Neuronal stem cell (in vitro differentiated cells): ENCODE measurements around the gene CHST9.

Experiments used
- DNase-seq: peaks from one replicate; pipeline ENCODE4 v3.0.0-alpha.2; 2013; ENCODE audit warnings: low spot score
- H2AFZ ChIP-seq: one replicate; pipeline ENCODE4 v1.6.1; 2013; ENCODE audit warnings: mild to moderate bottlenecking, low read length, inconsistent platforms
- H2AK5ac ChIP-seq: 2 replicates; pipeline ENCODE4 v1.6.1; 2013; ENCODE audit warnings: low read depth, mild to moderate bottlenecking, inconsistent platforms, low read length, moderate library complexity, mixed read lengths
- H2BK120ac ChIP-seq: 2 replicates; pipeline ENCODE4 v1.6.1; 2013; ENCODE audit warnings: low read depth, mild to moderate bottlenecking, inconsistent platforms, low read length, moderate library complexity, mixed read lengths
- H2BK12ac ChIP-seq: one replicate; pipeline ENCODE4 v1.6.1; 2013; ENCODE audit warnings: low read length, inconsistent platforms
- H2BK15ac ChIP-seq: 2 replicates; pipeline ENCODE4 v1.6.1; 2013; ENCODE audit warnings: mild to moderate bottlenecking, low read length, inconsistent platforms, mixed read lengths
- H2BK5ac ChIP-seq: one replicate; pipeline ENCODE4 v1.6.1; 2013; ENCODE audit warnings: inconsistent platforms, mild to moderate bottlenecking, low read length, moderate library complexity
- H3K14ac ChIP-seq: one replicate; pipeline ENCODE4 v1.6.1; 2013; ENCODE audit warnings: low read length, inconsistent platforms
- H3K18ac ChIP-seq: 2 replicates; pipeline ENCODE4 v1.6.1; 2013; ENCODE audit warnings: low read length, inconsistent platforms
- H3K23ac ChIP-seq: 2 replicates; pipeline ENCODE4 v1.6.1; 2013; ENCODE audit warnings: low read depth, mild to moderate bottlenecking, mixed read lengths, low read length, inconsistent platforms; ENCODE audit not compliant: poor library complexity
- H3K27ac ChIP-seq: replicated peaks from 3 replicates; pipeline ENCODE4 v1.5.1; 2013; ENCODE audit warnings: low read length, inconsistent platforms
- H3K27me3 ChIP-seq, 3 experiments: 2 replicates each; pipeline ENCODE4 v1.6.1; 2013; ENCODE audit warnings: low read length in 3 of 3, mild to moderate bottlenecking in 2 of 3, inconsistent platforms in 1 of 3, low read depth in 1 of 3, mixed read lengths in 1 of 3, moderate library complexity in 1 of 3; ENCODE audit not compliant: control insufficient read depth in 3 of 3, insufficient read depth in 3 of 3
- H3K36me3 ChIP-seq, 2 donors: replicated peaks in 1 of 2; 2 replicates each; pipeline ENCODE4 v1.6.1; 2013; ENCODE audit warnings: low read length in 2 of 2; ENCODE audit not compliant: control insufficient read depth in 2 of 2, insufficient read depth in 2 of 2
- H3K4ac ChIP-seq: 2 replicates; pipeline ENCODE4 v1.6.1; 2013; ENCODE audit warnings: inconsistent platforms, mild to moderate bottlenecking, low read length, moderate library complexity
- H3K4me1 ChIP-seq, 2 donors: 1 replicate in 1 of 2; 2 replicates in 1 of 2; pipeline ENCODE4 v1.6.1; 2013; ENCODE audit warnings: low read length in 2 of 2, low read depth in 1 of 2; ENCODE audit not compliant: control insufficient read depth in 2 of 2, insufficient read depth in 1 of 2
- H3K4me2 ChIP-seq: one replicate; pipeline ENCODE4 v1.6.1; 2013; ENCODE audit warnings: mild to moderate bottlenecking, low read length, inconsistent platforms; ENCODE audit not compliant: insufficient read depth, poor library complexity, severe bottlenecking
- H3K4me3 ChIP-seq, 2 donors: 2 replicates each; pipeline ENCODE4 v1.5.1; 2013; ENCODE audit warnings: low read length in 2 of 2, mild to moderate bottlenecking in 2 of 2, inconsistent platforms in 1 of 2, moderate library complexity in 1 of 2
- H3K79me1 ChIP-seq: one replicate; pipeline ENCODE4 v1.6.1; 2013; ENCODE audit warnings: low read depth, mild to moderate bottlenecking, inconsistent platforms, low read length, moderate library complexity
- H3K9ac ChIP-seq: one replicate; pipeline ENCODE4 v1.6.1; 2013; ENCODE audit warnings: mild to moderate bottlenecking, low read depth, low read length, inconsistent platforms; ENCODE audit not compliant: poor library complexity
- H3K9me3 ChIP-seq, 2 donors: replicated peaks in 1 of 2; 2 replicates each; pipeline versions ENCODE3 to v1.6.1; 2013; ENCODE audit warnings: low read length in 2 of 2, mild to moderate bottlenecking in 2 of 2, inconsistent platforms in 1 of 2, low read depth in 1 of 2, mixed read lengths in 1 of 2, moderate library complexity in 1 of 2; ENCODE audit not compliant: control insufficient read depth in 2 of 2, insufficient read depth in 1 of 2
- H4K8ac ChIP-seq: one replicate; pipeline ENCODE4 v1.6.1; 2013; ENCODE audit warnings: low read depth, mild to moderate bottlenecking, inconsistent platforms, low read length, moderate library complexity
- H4K91ac ChIP-seq: one replicate; pipeline ENCODE4 v1.6.1; 2013; ENCODE audit warnings: low read length, low read depth, mild to moderate bottlenecking, inconsistent platforms; ENCODE audit not compliant: poor library complexity
- WGBS, 2 donors: extraction: QIAGEN DNeasy Blood & Tissue Kit; methylation state at CpG; one replicate each; pipeline ENCODE4 v1.1.7; 2013; ENCODE audit warnings: missing lambda C conversion rate in 2 of 2, mixed read lengths in 1 of 2; ENCODE audit not compliant: insufficient read length in 2 of 2, insufficient replicate concordance in 1 of 2; ENCODE audit errors: extremely low coverage in 2 of 2; 5-methylcytosine and 5-hydroxymethylcytosine counted together

The CHST9 gene

GRCh38 chr18:26909599-26910290 lies 275.4 kb downstream of the CHST9 start:
- no peak for DNase-seq
- H3K79me1 ChIP-seq = no peaks in the 10 kb centered on the region
- no peaks in the 10 kb centered on the region for H3K36me3 ChIP-seq
- H3K4ac ChIP-seq = no peak overlapping the region
- H3K9me3 ChIP-seq = peaks cover 0 to 2% of the 10 kb centered on the region in 2 donors
- no peak overlapping the region for H3K4me2 ChIP-seq
- H3K4me3 ChIP-seq = no peak overlapping the region
- no CpG with 5 or more reads among the region's 5 CpGs for WGBS, 2 donors
- no peak overlapping the region for H2AK5ac ChIP-seq
- no peak overlapping the region for H2BK12ac ChIP-seq
- H3K27ac ChIP-seq = no peak overlapping the region
- no peak overlapping the region for H3K18ac ChIP-seq
- H3K14ac ChIP-seq = no peak overlapping the region
- H3K23ac ChIP-seq = no peak overlapping the region
- no peak overlapping the region for H2BK15ac ChIP-seq
- H2AFZ ChIP-seq = peak overlapping the region; percentile 3
- H3K9ac ChIP-seq = no peak overlapping the region
- no peak overlapping the region for H4K8ac ChIP-seq
- H2BK120ac ChIP-seq = no peak overlapping the region
- H3K27me3 ChIP-seq = no peaks in the 10 kb centered on the region
- H4K91ac ChIP-seq = no peak overlapping the region
- no peak overlapping the region for H2BK5ac ChIP-seq
- H3K4me1 ChIP-seq = peaks cover 4 to 11% of the 10 kb centered on the region in 2 donors

GRCh38 chr18:26908906-26909305 lies 276.2 kb downstream of the CHST9 start:
- Histone ChIP-seq H3K4ac (no peak overlapping the region), H4K91ac (no peak overlapping the region), H2BK120ac (no peak overlapping the region), H3K27me3 (no peaks in the 10 kb centered on the region), H3K4me3 (no peak overlapping the region), H4K8ac (no peak overlapping the region), H3K36me3 (no peaks in the 10 kb centered on the region), H2BK12ac (no peak overlapping the region), H3K4me2 (no peak overlapping the region), H3K79me1 (no peaks in the 10 kb centered on the region), H3K14ac (no peak overlapping the region), H2BK5ac (no peak overlapping the region), H2BK15ac (no peak overlapping the region), H2AK5ac (no peak overlapping the region), H3K9me3 (peaks cover 0 to 5% of the 10 kb centered on the region in 2 donors), H2AFZ (no peak overlapping the region), H3K27ac (no peak overlapping the region), H3K4me1 (peaks cover 4 to 11% of the 10 kb centered on the region in 2 donors), H3K9ac (no peak overlapping the region), H3K23ac (no peak overlapping the region), H3K18ac (no peak overlapping the region)
- no CpG with 5 or more reads among the region's 3 CpGs for WGBS, 2 donors
- DNase-seq = no peak

- Histone ChIP-seq H2BK12ac (no peak overlapping the region), H2AK5ac (no peak overlapping the region), H2BK120ac (no peak overlapping the region), H2BK15ac (no peak overlapping the region), H3K14ac (no peak overlapping the region), H2AFZ (no peak overlapping the region), H3K27me3 (no peaks in the 10 kb centered on the region), H3K18ac (no peak overlapping the region), H3K4me1 (no peaks in the 10 kb centered on the region), H3K4me2 (no peak overlapping the region), H3K27ac (no peak overlapping the region), H4K8ac (no peak overlapping the region), H3K4me3 (no peak overlapping the region), H4K91ac (no peak overlapping the region), H3K9me3 (peaks cover 0 to 24% of the 10 kb centered on the region in 2 donors), H3K36me3 (no peaks in the 10 kb centered on the region), H3K23ac (no peak overlapping the region), H3K9ac (no peak overlapping the region), H3K79me1 (no peaks in the 10 kb centered on the region), H3K4ac (no peak overlapping the region), H2BK5ac (no peak overlapping the region)
- DNase-seq = no peak
- no CpG with 5 or more reads among the region's 5 CpGs for WGBS, 2 donors
These were observed 282.8 kb downstream of the CHST9 start for GRCh38 chr18:26902291-26902690.

GRCh38 chr18:26901020-26901419 lies 284.1 kb downstream of the CHST9 start:
- H4K91ac ChIP-seq = no peak overlapping the region
- no peaks in the 10 kb centered on the region for H3K36me3 ChIP-seq
- no peaks in the 10 kb centered on the region for H3K79me1 ChIP-seq
- H3K23ac ChIP-seq = no peak overlapping the region
- no peak overlapping the region for H4K8ac ChIP-seq
- no peak overlapping the region for H3K14ac ChIP-seq
- DNase-seq = no peak
- H3K27me3 ChIP-seq = no peaks in the 10 kb centered on the region
- H2BK5ac ChIP-seq = no peak overlapping the region
- no peak overlapping the region for H3K4me3 ChIP-seq
- no peak overlapping the region for H3K18ac ChIP-seq
- H2BK120ac ChIP-seq = no peak overlapping the region
- H2AFZ ChIP-seq = no peak overlapping the region
- H3K4me2 ChIP-seq = no peak overlapping the region
- H2BK12ac ChIP-seq = no peak overlapping the region
- H3K4me1 ChIP-seq = no peaks in the 10 kb centered on the region
- H3K9ac ChIP-seq = no peak overlapping the region
- H3K9me3 ChIP-seq = peaks cover 0 to 22% of the 10 kb centered on the region in 2 donors
- no peak overlapping the region for H3K4ac ChIP-seq
- no peak overlapping the region for H2AK5ac ChIP-seq
- no peak overlapping the region for H2BK15ac ChIP-seq
- no peak overlapping the region for H3K27ac ChIP-seq
